ENCODE results near the gene IDH2. TPM values are rescaled to one million over a fixed set of nuclear protein-coding genes. Genes with fewer than 3 reads are reported as not detected.

IDH2 gene
- total and polyA plus RNA-seq, 2 of the 4 experiments (the other 2 are of a cell fraction), result 84.9 to 118 TPM

GRCh38 chr15:90063770-90064247 is 38.5 kb downstream of the IDH2 start:
- no peaks in the 10 kb centered on the region for H3K9me3 ChIP-seq (ENCODE audit: control insufficient read depth, insufficient read depth, low read length)
- H3K14ac ChIP-seq (replicated peaks; ENCODE audit: low read depth, low read length), result no peak overlapping the region
- no peak for ATAC-seq (ENCODE audit: low read depth)
- H3K9me1 ChIP-seq (ENCODE audit: insufficient read depth, low read length), result peaks cover 13% of the 10 kb centered on the region
- H4K91ac ChIP-seq (ENCODE audit: insufficient read depth, low read depth, low read length), result no peak overlapping the region
- no peak overlapping the region for H2BK15ac ChIP-seq (ENCODE audit: low read depth, low read length)
- H4K20me1 ChIP-seq (ENCODE audit: insufficient read depth, low read length), result peaks cover 11% of the 10 kb centered on the region
- H3K4me3 ChIP-seq (ENCODE audit: insufficient read depth, low read depth, low read length), result no peak overlapping the region
- no peak overlapping the region for H3K56ac ChIP-seq (ENCODE audit: extremely low read depth, insufficient read depth, low read length)
- H2BK5ac ChIP-seq (ENCODE audit: low read depth, low read length, poor library complexity, severe bottlenecking), result no peak overlapping the region
- no peak overlapping the region for H3K23ac ChIP-seq (ENCODE audit: low read depth, low read length)
- no peak overlapping the region for H4K5ac ChIP-seq (ENCODE audit: low read depth, low read length)
- no peak overlapping the region for H3K27ac ChIP-seq (ENCODE audit: insufficient read depth, low read length)
- H3K9ac ChIP-seq (ENCODE audit: low read depth, low read length), result no peak overlapping the region
- H2BK20ac ChIP-seq (ENCODE audit: low read depth, low read length), result no peak overlapping the region
- peak overlapping the region; percentile 72 for H2AK9ac ChIP-seq (replicated peaks; ENCODE audit: low read depth, low read length, poor library complexity)
- H3K36me3 ChIP-seq (ENCODE audit: control insufficient read depth, insufficient read depth, low read length), result peaks cover 11% of the 10 kb centered on the region
- no peaks in the 10 kb centered on the region for H3K27me3 ChIP-seq (ENCODE audit: control insufficient read depth, insufficient read depth, low read length)
- H2AK5ac ChIP-seq (ENCODE audit: low read depth, low read length), result no peak overlapping the region
- peaks cover 4 to 48% of the 10 kb centered on the region in 2 experiments for H3K79me1 ChIP-seq (ENCODE audit: low read depth in 1 of 2, low read length in 2 of 2)
- CTCF ChIA-PET, result no interaction called here
- H4K8ac ChIP-seq (ENCODE audit: low read depth in 2 of 2, low read length in 2 of 2), result no peak overlapping the region
- peaks cover 1% of the 10 kb centered on the region; the same call in 1 of the 2 replicates for H3K4me1 ChIP-seq (ENCODE audit: control insufficient read depth, insufficient read depth, low read length)
- no peak overlapping the region for H2AFZ ChIP-seq (replicated peaks; ENCODE audit: low read length, poor library complexity)
- DNase-seq, result no peak
- no TSS peak for BruUV-seq (replicated peaks)
- H3K4me2 ChIP-seq (ENCODE audit: low read depth, low read length), result no peak overlapping the region
- POLR2A ChIA-PET (ENCODE audit: unreplicated experiment), result no interaction called here
- in situ Hi-C loops (cut with MboI; ENCODE audit: low sequenced_read_pairs), result no loop called here
- TF ChIP-seq, protein P1, sequence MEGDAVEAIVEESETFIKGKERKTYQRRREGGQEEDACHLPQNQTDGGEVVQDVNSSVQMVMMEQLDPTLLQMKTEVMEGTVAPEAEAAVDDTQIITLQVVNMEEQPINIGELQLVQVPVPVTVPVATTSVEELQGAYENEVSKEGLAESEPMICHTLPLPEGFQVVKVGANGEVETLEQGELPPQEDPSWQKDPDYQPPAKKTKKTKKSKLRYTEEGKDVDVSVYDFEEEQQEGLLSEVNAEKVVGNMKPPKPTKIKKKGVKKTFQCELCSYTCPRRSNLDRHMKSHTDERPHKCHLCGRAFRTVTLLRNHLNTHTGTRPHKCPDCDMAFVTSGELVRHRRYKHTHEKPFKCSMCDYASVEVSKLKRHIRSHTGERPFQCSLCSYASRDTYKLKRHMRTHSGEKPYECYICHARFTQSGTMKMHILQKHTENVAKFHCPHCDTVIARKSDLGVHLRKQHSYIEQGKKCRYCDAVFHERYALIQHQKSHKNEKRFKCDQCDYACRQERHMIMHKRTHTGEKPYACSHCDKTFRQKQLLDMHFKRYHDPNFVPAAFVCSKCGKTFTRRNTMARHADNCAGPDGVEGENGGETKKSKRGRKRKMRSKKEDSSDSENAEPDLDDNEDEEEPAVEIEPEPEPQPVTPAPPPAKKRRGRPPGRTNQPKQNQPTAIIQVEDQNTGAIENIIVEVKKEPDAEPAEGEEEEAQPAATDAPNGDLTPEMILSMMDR (conservative IDR thresholded peaks at IDR 0.05; ENCODE audit: low read depth, low read length), result no peak
- TF ChIP-seq POLR2A (IDR thresholded peaks at IDR 0.05; ENCODE audit: low read depth, low read length) (no peak), MAZ (IDR thresholded peaks at IDR 0.05; ENCODE audit: borderline replicate concordance, low read depth, low read length) (no peak), BHLHE40 (IDR thresholded peaks at IDR 0.05; ENCODE audit: low read depth, low read length) (no peak)
- TF ChIP-seq, protein P2, sequence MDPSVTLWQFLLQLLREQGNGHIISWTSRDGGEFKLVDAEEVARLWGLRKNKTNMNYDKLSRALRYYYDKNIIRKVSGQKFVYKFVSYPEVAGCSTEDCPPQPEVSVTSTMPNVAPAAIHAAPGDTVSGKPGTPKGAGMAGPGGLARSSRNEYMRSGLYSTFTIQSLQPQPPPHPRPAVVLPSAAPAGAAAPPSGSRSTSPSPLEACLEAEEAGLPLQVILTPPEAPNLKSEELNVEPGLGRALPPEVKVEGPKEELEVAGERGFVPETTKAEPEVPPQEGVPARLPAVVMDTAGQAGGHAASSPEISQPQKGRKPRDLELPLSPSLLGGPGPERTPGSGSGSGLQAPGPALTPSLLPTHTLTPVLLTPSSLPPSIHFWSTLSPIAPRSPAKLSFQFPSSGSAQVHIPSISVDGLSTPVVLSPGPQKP (IDR thresholded peaks at IDR 0.05; ENCODE audit: borderline replicate concordance, low read depth, low read length), result no peak
- TF ChIP-seq, protein P3, sequence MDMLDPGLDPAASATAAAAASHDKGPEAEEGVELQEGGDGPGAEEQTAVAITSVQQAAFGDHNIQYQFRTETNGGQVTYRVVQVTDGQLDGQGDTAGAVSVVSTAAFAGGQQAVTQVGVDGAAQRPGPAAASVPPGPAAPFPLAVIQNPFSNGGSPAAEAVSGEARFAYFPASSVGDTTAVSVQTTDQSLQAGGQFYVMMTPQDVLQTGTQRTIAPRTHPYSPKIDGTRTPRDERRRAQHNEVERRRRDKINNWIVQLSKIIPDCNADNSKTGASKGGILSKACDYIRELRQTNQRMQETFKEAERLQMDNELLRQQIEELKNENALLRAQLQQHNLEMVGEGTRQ (IDR thresholded peaks at IDR 0.05; ENCODE audit: low read depth, low read length), result no peak
- intact Hi-C loops (cut with micrococcal nuclease), result no loop called here
- no CpG with 5 or more reads among the region's 11 CpGs for WGBS, 2 experiments (ENCODE audit: extremely low coverage in 2 of 2, insufficient read length in 1 of 2)
- no peak overlapping the region for H2BK120ac ChIP-seq (ENCODE audit: low read depth, low read length)
- no peak overlapping the region for H3K4ac ChIP-seq (ENCODE audit: low read depth, low read length)
- dilution Hi-C loops (cut with HindIII; ENCODE audit: low sequenced_read_pairs, unreplicated experiment), result no loop called here
- H3K18ac ChIP-seq (ENCODE audit: low read depth, low read length), result no peak overlapping the region
